ENCODE results near the gene ARHGAP22. TPM values are rescaled to one million over a fixed set of nuclear protein-coding genes. Genes with fewer than 3 reads are reported as not detected.

ARHGAP22 gene
- total and polyA plus RNA-seq, 2 of the 4 experiments (the other 2 are of a cell fraction): 28.3 to 30.2 TPM

DNA sequence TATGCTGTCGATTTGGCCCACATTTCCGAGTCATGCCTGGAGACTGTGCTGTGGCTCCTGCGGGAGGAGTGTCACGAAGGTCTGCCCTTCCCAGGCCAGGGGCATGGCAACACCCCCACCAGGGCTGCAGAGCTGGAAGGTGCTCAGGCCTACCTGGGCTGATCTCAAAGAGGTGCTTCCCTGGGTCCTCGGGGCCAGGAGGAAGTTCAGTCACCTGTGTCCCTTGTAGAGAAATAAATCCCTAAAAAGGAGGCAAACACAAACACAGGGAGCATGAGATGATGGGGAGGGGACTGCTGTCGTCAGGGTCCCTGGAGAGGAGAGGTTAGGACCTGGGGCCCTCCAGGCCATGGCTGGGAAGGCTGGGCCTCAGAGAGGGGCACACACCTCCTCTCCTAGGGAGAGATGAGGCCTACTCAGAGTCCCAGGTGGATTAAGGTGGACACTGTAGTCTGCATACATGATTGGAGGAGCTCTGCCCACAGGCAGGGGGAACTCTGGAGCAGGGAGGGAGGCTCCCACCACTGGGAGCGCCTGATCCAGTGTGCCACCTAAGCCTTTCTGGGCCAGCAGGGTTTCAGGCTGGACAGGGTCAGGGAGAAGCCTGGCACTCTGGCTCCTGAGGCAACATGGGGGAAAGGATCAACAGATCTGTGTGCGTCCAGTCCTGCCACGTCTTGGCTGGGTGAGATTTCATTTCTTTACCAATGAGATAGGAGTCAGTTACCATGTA lies 49.4 kb downstream of the ARHGAP22 start:
- Histone ChIP-seq H2AK5ac (ENCODE audit: low read depth, low read length) (no peak overlapping the region), H3K4me1 (ENCODE audit: control insufficient read depth, insufficient read depth, low read length) (peaks cover 6% of the 10 kb centered on the region), H2BK120ac (ENCODE audit: low read depth, low read length) (no peak overlapping the region), H3K14ac (replicated peaks; ENCODE audit: low read depth, low read length) (no peak overlapping the region), H3K9me1 (ENCODE audit: insufficient read depth, low read length) (peaks cover 8% of the 10 kb centered on the region; the same call in 1 of the 2 replicates), H3K56ac (ENCODE audit: extremely low read depth, insufficient read depth, low read length) (no peak overlapping the region), H3K4me2 (ENCODE audit: low read depth, low read length) (no peak overlapping the region), H3K9ac (ENCODE audit: low read depth, low read length) (no peak overlapping the region), H3K27me3 (ENCODE audit: control insufficient read depth, insufficient read depth, low read length) (no peaks in the 10 kb centered on the region), H3K23ac (ENCODE audit: low read depth, low read length) (no peak overlapping the region), H2BK5ac (ENCODE audit: low read depth, low read length, poor library complexity, severe bottlenecking) (no peak overlapping the region), H3K4ac (ENCODE audit: low read depth, low read length) (no peak overlapping the region), H3K79me1 (ENCODE audit: low read depth in 1 of 2, low read length in 2 of 2) (peaks cover 10 to 59% of the 10 kb centered on the region in 2 experiments), H3K18ac (ENCODE audit: low read depth, low read length) (no peak overlapping the region), H2AK9ac (replicated peaks; ENCODE audit: low read depth, low read length, poor library complexity) (no peak overlapping the region), H2AFZ (replicated peaks; ENCODE audit: low read length, poor library complexity) (no peak overlapping the region), H2BK15ac (ENCODE audit: low read depth, low read length) (no peak overlapping the region), H2BK20ac (ENCODE audit: low read depth, low read length) (no peak overlapping the region), H4K5ac (ENCODE audit: low read depth, low read length) (no peak overlapping the region), H3K9me3 (ENCODE audit: control insufficient read depth, insufficient read depth, low read length) (no peaks in the 10 kb centered on the region), H3K36me3 (ENCODE audit: control insufficient read depth, insufficient read depth, low read length) (peaks cover 2% of the 10 kb centered on the region; the same call in 1 of the 2 replicates), H3K27ac (ENCODE audit: insufficient read depth, low read length) (no peak overlapping the region), H3K4me3 (ENCODE audit: insufficient read depth, low read depth, low read length) (no peak overlapping the region), H4K20me1 (ENCODE audit: insufficient read depth, low read length) (no peaks in the 10 kb centered on the region; the same call in 1 of the 2 replicates), H4K91ac (ENCODE audit: insufficient read depth, low read depth, low read length) (no peak overlapping the region), H4K8ac (ENCODE audit: low read depth in 2 of 2, low read length in 2 of 2) (no peak overlapping the region)
- ChIA-PET POLR2A (ENCODE audit: unreplicated experiment) (no interaction called here), CTCF (interaction anchor here (5.8 kb wide), 1 partner anchor 101 kb away, joined by 33 read pairs; no protein-coding TSS in a partner anchor)
- intact Hi-C loops (cut with micrococcal nuclease) (loop anchor here (10.0 kb wide), 2 partner anchors 49 to 959 kb away; partner anchors contain the start of gene ARHGAP22), dilution Hi-C loops (cut with HindIII; ENCODE audit: low sequenced_read_pairs, unreplicated experiment) (no loop called here), in situ Hi-C loops (cut with MboI; ENCODE audit: low sequenced_read_pairs) (loop anchor here (25.0 kb wide), 1 partner anchor 957 kb away; no protein-coding TSS in a partner anchor)
- TF ChIP-seq POLR2A (IDR thresholded peaks at IDR 0.05; ENCODE audit: low read depth, low read length) (no peak), NFE2L2 (IDR thresholded peaks at IDR 0.05; ENCODE audit: low read depth, low read length) (no peak), MAZ (IDR thresholded peaks at IDR 0.05; ENCODE audit: borderline replicate concordance, low read depth, low read length) (no peak), FOS (IDR thresholded peaks at IDR 0.05; ENCODE audit: low read depth, low read length) (no peak), BHLHE40 (IDR thresholded peaks at IDR 0.05; ENCODE audit: low read depth, low read length) (no peak), RCOR1 (IDR thresholded peaks at IDR 0.05; ENCODE audit: insufficient replicate concordance, low read length) (no peak), MAFK (IDR thresholded peaks at IDR 0.05; ENCODE audit: low read depth, low read length) (no peak), SMC3 (IDR thresholded peaks at IDR 0.05; ENCODE audit: low read depth, low read length) (no peak), MXI1 (IDR thresholded peaks at IDR 0.05; ENCODE audit: borderline replicate concordance, low read depth, low read length) (no peak), RAD21 (IDR thresholded peaks at IDR 0.05; ENCODE audit: low read length) (no peak)
- TF ChIP-seq, protein P1, sequence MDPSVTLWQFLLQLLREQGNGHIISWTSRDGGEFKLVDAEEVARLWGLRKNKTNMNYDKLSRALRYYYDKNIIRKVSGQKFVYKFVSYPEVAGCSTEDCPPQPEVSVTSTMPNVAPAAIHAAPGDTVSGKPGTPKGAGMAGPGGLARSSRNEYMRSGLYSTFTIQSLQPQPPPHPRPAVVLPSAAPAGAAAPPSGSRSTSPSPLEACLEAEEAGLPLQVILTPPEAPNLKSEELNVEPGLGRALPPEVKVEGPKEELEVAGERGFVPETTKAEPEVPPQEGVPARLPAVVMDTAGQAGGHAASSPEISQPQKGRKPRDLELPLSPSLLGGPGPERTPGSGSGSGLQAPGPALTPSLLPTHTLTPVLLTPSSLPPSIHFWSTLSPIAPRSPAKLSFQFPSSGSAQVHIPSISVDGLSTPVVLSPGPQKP (IDR thresholded peaks at IDR 0.05; ENCODE audit: borderline replicate concordance, low read depth, low read length): no peak
- TF ChIP-seq, protein P2, sequence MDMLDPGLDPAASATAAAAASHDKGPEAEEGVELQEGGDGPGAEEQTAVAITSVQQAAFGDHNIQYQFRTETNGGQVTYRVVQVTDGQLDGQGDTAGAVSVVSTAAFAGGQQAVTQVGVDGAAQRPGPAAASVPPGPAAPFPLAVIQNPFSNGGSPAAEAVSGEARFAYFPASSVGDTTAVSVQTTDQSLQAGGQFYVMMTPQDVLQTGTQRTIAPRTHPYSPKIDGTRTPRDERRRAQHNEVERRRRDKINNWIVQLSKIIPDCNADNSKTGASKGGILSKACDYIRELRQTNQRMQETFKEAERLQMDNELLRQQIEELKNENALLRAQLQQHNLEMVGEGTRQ (IDR thresholded peaks at IDR 0.05; ENCODE audit: low read depth, low read length): no peak
- BruUV-seq (replicated peaks): no TSS peak
- no peak for DNase-seq
- no peak for ATAC-seq (ENCODE audit: low read depth)
- WGBS, 2 experiments (ENCODE audit: extremely low coverage in 2 of 2, insufficient read length in 1 of 2): 60% methylated on average over 1 of the region's 9 CpGs; no CpG with 5 or more reads in 1 of the 2 experiments

Measured in IMR-90 (cell line).